Testis (tissue), 3 donors: ENCODE measurements around the gene RBM6. TPM values are rescaled to one million over a fixed set of nuclear protein-coding genes. Genes with fewer than 3 reads are reported as not detected.

Experiments
- DNase-seq: peaks from one replicate; pipeline ENCODE4 v3.0.0-alpha.2; 2019
- H3K27ac ChIP-seq, 2 donors: fragments of 200-600 bp; sonication (generic); one replicate each; pipeline ENCODE4 v1.5.1; 2019
- H3K27me3 ChIP-seq: fragments of 200-600 bp; sonication (generic); one replicate; pipeline ENCODE4 v1.5.1; 2019
- H3K36me3 ChIP-seq: fragments of 200-600 bp; sonication (generic); one replicate; pipeline ENCODE4 v1.5.1; 2017; ENCODE audit warnings: low read depth; ENCODE audit errors: missing control alignments
- H3K4me1 ChIP-seq: fragments of 200-600 bp; sonication (generic); one replicate; pipeline ENCODE4 v1.5.1; 2019
- H3K4me3 ChIP-seq, 2 donors: fragments of 200-600 bp; sonication (generic); one replicate each; pipeline ENCODE4 v1.5.1; 2017 to 2019
- H3K9me3 ChIP-seq: fragments of 200-600 bp; sonication (generic); one replicate; pipeline ENCODE4 v1.5.1; 2017
- CTCF ChIP-seq, 3 experiments: fragments of 450-650 bp in 2 of 3; fragments of 200-600 bp in 1 of 3; sonication (generic) in 1 of 3; IDR thresholded peaks; one replicate each; pipeline ENCODE4 v1.5.1; 2016 to 2019; ENCODE audit warnings: antibody characterized with exemption in 3 of 3, mild to moderate bottlenecking in 2 of 3, moderate library complexity in 1 of 3
- POLR2A ChIP-seq: fragments of 450-650 bp; IDR thresholded peaks from one replicate; pipeline ENCODE4 v1.6.1; 2017; ENCODE audit warnings: antibody characterized with exemption, mild to moderate bottlenecking, moderate library complexity
- WGBS, 2 donors: methylation state at CpG; one replicate each; pipeline ENCODE4 v1.1.5; 2018; 5-methylcytosine and 5-hydroxymethylcytosine counted together
- intact Hi-C: fragments of 100-400 bp; cut with DNase I; formaldehyde crosslinking; loops from one replicate; pipeline ENCODE4 v1.15.1; 2023; ENCODE audit warnings: low total_unique reads
- polyA plus RNA-seq: library from polyadenylated mRNA; stranded (reverse); fragments of 350-450 nt; fragmentation: Illumina TruSeq; extraction: RNeasy Lipid Tissue Mini Kit (QIAGEN cat#74804); gene quantifications from one replicate; pipeline ENCODE4 v1.2.3, GENCODE V29; 2014; ENCODE audit warnings: low read depth, low replicate concordance; ENCODE audit not compliant: insufficient read depth
- total RNA-seq, 2 donors: library from RNA; depleted of rRNA; stranded (reverse); fragments of >200 nt; gene quantifications; one replicate each; pipeline ENCODE4 v1.2.3, GENCODE V29; 2016

RBM6 gene
- total and polyA plus RNA-seq, 3 donors from 2014 or later, result 104 to 229 (median 212) TPM

- intact Hi-C loops, result no loop called here
- H3K4me3 ChIP-seq, result no peak overlapping the region
- no peaks in the 10 kb centered on the region for H3K27me3 ChIP-seq
- no peak overlapping the region for H3K27ac ChIP-seq
- no peaks in the 10 kb centered on the region for H3K9me3 ChIP-seq
- TF ChIP-seq CTCF (IDR thresholded peaks at IDR 0.05) (no peak), POLR2A (no peak)
- no peaks in the 10 kb centered on the region for H3K36me3 ChIP-seq
- H3K4me1 ChIP-seq, result no peaks in the 10 kb centered on the region
- WGBS, 2 donors, result 77 to 80% methylated on average over 5 of the region's 5 CpGs
- DNase-seq, result no peak
Observed at GRCh38 chr3:49899815-49900214, 40.1 kb upstream of the RBM6 start.

GRCh38 chr3:49900491-49901153, 39.3 kb upstream of the RBM6 start:
- 83% methylated on average over 8 of the region's 8 CpGs; no CpG with 5 or more reads in 1 of the 2 donors for WGBS, 2 donors

GRCh38 chr3:49901366-49902339, 38.3 kb upstream of the RBM6 start:
- Histone ChIP-seq H3K27me3 (no peaks in the 10 kb centered on the region), H3K4me3 (no peak overlapping the region), H3K36me3 (no peaks in the 10 kb centered on the region), H3K4me1 (peaks cover 5% of the 10 kb centered on the region), H3K27ac (no peak overlapping the region), H3K9me3 (no peaks in the 10 kb centered on the region)
- 69% methylated on average over 10 to 11 of the region's 11 CpGs for WGBS, 2 donors
- DNase-seq, result no peak
- intact Hi-C loops, result no loop called here
- TF ChIP-seq POLR2A (no peak), CTCF (IDR thresholded peaks at IDR 0.05) (no peak)

More at GRCh38 chr3:49900491-49901153, 39.3 kb upstream of the RBM6 start:
- H3K4me3 ChIP-seq, result no peak overlapping the region
- H3K36me3 ChIP-seq, result no peaks in the 10 kb centered on the region
- no peak for TF ChIP-seq POLR2A
- TF ChIP-seq CTCF (IDR thresholded peaks at IDR 0.05), result no peak
- no peak for DNase-seq
- H3K9me3 ChIP-seq, result no peaks in the 10 kb centered on the region
- intact Hi-C loops, result no loop called here
- no peak overlapping the region for H3K27ac ChIP-seq
- no peaks in the 10 kb centered on the region for H3K4me1 ChIP-seq
- no peaks in the 10 kb centered on the region for H3K27me3 ChIP-seq

GRCh38 chr3:49902511-49903345, 37.2 kb upstream of the RBM6 start:
- Histone ChIP-seq H3K4me3 (no peak overlapping the region), H3K36me3 (no peaks in the 10 kb centered on the region), H3K4me1 (peaks cover 5% of the 10 kb centered on the region), H3K27ac (no peak overlapping the region), H3K27me3 (no peaks in the 10 kb centered on the region), H3K9me3 (no peaks in the 10 kb centered on the region)
- intact Hi-C loops, result no loop called here
- no peak for DNase-seq
- TF ChIP-seq CTCF (IDR thresholded peaks at IDR 0.05) (no peak), POLR2A (no peak)
- WGBS, 2 donors, result 90 to 94% methylated on average over 28 to 44 of the region's 44 CpGs
